ENCODE data around the gene TGFBR3. TPM values are rescaled to one million over a fixed set of nuclear protein-coding genes. Genes with fewer than 3 reads are reported as not detected.

TGFBR3 gene
- total and polyA plus RNA-seq, 9 of the 15 experiments (the other 6 are each of a cell fraction or from before 2014, with no cell fraction given), result 3.6 to 32.4 (median 15.6) TPM

GRCh38 chr1:91718877-91719276 lies 167.1 kb downstream of the TGFBR3 start (continued):
- no peak for TF ChIP-seq CTCF (IDR thresholded peaks at IDR 0.05 in 2 of 3, conservative IDR thresholded peaks at IDR 0.05 in 1 of 3; ENCODE audit: insufficient read depth in 2 of 3, low read depth in 1 of 3, low read length in 3 of 3)

- WGBS (ENCODE audit: insufficient coverage, low coverage, missing lambda C conversion rate), result 45% methylated on average over 2 of the region's 2 CpGs
- no peaks in the 10 kb centered on the region for H3K9me3 ChIP-seq (replicated peaks; ENCODE audit: control insufficient read depth, insufficient read depth, low read depth, low read length)
- H3K4me1 ChIP-seq (replicated peaks in 1 of 2; ENCODE audit: control insufficient read depth in 2 of 2, insufficient read depth in 2 of 2, low read length in 2 of 2), result peaks cover 0 to 35% of the 10 kb centered on the region in 2 experiments; a peak in 3 of 5 replicates
- no peaks in the 10 kb centered on the region for H4K20me1 ChIP-seq (replicated peaks; ENCODE audit: control insufficient read depth, insufficient read depth, low read length)
- no peak overlapping the region for H3K4me3 ChIP-seq
- H2AFZ ChIP-seq (ENCODE audit: low read depth, low read length), result no peak overlapping the region
- no peaks in the 10 kb centered on the region for H3K9me1 ChIP-seq (ENCODE audit: control insufficient read depth, insufficient read depth, low read length)
- H3K36me3 ChIP-seq (ENCODE audit: control insufficient read depth, insufficient read depth, low read length), result peaks cover 46% of the 10 kb centered on the region
- intact Hi-C loops (cut with micrococcal nuclease) (loop anchor here (5.0 to 10.0 kb wide), 3 partner anchors 44 to 166 kb away; partner anchors contain the start of gene TGFBR3), in situ Hi-C loops (cut with MboI) (no loop called here)
- no peak overlapping the region for H3K4me2 ChIP-seq (ENCODE audit: insufficient read depth, low read length)
- ChIA-PET POLR2A (interaction anchor here (0.9 to 1.4 kb wide), 2 partner anchors 9 to 11 kb away, joined by 4 read pairs; no protein-coding TSS in a partner anchor), CTCF (ENCODE audit: low intra/inter-chr PET ratio) (no interaction called here)
- no peaks in the 10 kb centered on the region; a peak in 1 of 5 replicates for H3K27me3 ChIP-seq (ENCODE audit: control insufficient read depth in 2 of 2, insufficient read depth in 2 of 2, low read length in 2 of 2)
- no TSS peak for BruUV-seq (replicated peaks)
- ATAC-seq (no peak), DNase-seq (ENCODE audit: extremely low read depth in 1 of 4, low spot score in 3 of 4) (no peak), FAIRE-seq (no peak)
- no peaks in the 10 kb centered on the region for H3K79me2 ChIP-seq (ENCODE audit: control insufficient read depth, insufficient read depth, low read length)
- H3K27ac ChIP-seq (ENCODE audit: extremely low read depth, low read depth, low read length), result no peak overlapping the region
- no peak overlapping the region for H3K9ac ChIP-seq (ENCODE audit: insufficient read depth in 1 of 2, low read depth in 2 of 2, low read length in 2 of 2)
- no peak for TF ChIP-seq MGA (IDR thresholded peaks at IDR 0.05)
- TF ChIP-seq C11orf30 (IDR thresholded peaks at IDR 0.05; ENCODE audit: low read depth), result peak; percentile 75
- no peak for TF ChIP-seq MCM5 (IDR thresholded peaks at IDR 0.05; ENCODE audit: low read depth)
- TF ChIP-seq ZNF316 (IDR thresholded peaks at IDR 0.05), result peak; percentile 86
- TF ChIP-seq MAFK (IDR thresholded peaks at IDR 0.05; ENCODE audit: low read length), result peak; percentile 73
- peak; percentile 57 for TF ChIP-seq MAFG (tag; conservative IDR thresholded peaks at IDR 0.05)
- TF ChIP-seq MAFF (IDR thresholded peaks at IDR 0.05; ENCODE audit: low read length), result peak; percentile 78
- TF ChIP-seq CC2D1A (IDR thresholded peaks at IDR 0.05), result no peak
These were observed 167.6 kb downstream of the TGFBR3 start for GRCh38 chr1:91718368-91718767.
